ENCODE results near the gene SIPA1L3.

DNA sequence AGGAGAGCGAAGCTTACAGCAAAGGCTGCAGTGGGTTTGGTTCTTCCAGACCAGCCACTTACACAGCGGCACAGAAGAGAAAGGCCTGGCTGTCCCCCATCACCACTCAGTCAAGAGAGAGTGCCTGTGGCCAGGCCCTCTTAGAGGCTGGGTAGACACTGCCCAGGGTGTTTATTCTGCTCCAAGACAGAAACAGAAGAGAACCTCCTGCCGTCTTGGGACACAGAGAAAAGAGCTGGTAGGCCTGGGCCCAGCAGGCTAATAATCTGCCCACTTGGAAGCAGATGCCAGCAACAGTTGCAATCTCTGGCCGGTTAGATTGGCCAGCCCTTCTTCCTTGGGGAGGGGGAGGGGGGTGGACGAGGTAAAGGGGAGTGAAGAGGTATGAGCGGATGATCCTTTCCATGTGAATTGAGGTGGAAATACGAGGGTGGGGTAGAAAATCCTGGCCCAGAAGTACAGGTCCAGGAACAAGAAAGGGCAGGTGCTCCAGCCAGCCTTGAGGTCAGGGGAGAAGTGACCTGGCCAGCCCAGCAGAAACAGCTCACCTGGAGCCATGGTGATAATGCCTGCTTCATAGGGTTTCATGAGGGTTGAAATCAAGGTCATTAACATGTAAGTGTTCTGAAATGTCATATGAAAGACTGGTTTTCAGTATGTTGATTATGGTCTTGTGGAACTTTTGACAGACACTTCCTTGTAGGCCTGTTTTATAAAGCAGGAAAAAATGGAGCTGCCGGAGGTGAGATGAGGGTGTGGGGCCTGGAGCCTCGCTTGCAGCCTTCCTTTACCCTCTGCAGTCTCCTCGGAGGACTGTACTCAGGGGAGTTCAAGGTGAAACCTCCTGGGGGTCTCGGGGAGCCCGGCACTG is 116.9 kb downstream of the SIPA1L3 start:
- TF ChIP-seq CTCF (tag by site-specific recombination; IDR thresholded peaks at IDR 0.05) (no peak), ZNF843 (tag by site-specific recombination; IDR thresholded peaks at IDR 0.05) (no peak), KLF10 (tag by site-specific recombination; IDR thresholded peaks at IDR 0.05) (no peak)
- TF ChIP-seq, protein P1, sequence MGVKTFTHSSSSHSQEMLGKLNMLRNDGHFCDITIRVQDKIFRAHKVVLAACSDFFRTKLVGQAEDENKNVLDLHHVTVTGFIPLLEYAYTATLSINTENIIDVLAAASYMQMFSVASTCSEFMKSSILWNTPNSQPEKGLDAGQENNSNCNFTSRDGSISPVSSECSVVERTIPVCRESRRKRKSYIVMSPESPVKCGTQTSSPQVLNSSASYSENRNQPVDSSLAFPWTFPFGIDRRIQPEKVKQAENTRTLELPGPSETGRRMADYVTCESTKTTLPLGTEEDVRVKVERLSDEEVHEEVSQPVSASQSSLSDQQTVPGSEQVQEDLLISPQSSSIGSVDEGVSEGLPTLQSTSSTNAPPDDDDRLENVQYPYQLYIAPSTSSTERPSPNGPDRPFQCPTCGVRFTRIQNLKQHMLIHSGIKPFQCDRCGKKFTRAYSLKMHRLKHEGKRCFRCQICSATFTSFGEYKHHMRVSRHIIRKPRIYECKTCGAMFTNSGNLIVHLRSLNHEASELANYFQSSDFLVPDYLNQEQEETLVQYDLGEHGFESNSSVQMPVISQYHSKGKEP (tag by site-specific recombination; IDR thresholded peaks at IDR 0.05) = no peak
- TF ChIP-seq, protein P2, sequence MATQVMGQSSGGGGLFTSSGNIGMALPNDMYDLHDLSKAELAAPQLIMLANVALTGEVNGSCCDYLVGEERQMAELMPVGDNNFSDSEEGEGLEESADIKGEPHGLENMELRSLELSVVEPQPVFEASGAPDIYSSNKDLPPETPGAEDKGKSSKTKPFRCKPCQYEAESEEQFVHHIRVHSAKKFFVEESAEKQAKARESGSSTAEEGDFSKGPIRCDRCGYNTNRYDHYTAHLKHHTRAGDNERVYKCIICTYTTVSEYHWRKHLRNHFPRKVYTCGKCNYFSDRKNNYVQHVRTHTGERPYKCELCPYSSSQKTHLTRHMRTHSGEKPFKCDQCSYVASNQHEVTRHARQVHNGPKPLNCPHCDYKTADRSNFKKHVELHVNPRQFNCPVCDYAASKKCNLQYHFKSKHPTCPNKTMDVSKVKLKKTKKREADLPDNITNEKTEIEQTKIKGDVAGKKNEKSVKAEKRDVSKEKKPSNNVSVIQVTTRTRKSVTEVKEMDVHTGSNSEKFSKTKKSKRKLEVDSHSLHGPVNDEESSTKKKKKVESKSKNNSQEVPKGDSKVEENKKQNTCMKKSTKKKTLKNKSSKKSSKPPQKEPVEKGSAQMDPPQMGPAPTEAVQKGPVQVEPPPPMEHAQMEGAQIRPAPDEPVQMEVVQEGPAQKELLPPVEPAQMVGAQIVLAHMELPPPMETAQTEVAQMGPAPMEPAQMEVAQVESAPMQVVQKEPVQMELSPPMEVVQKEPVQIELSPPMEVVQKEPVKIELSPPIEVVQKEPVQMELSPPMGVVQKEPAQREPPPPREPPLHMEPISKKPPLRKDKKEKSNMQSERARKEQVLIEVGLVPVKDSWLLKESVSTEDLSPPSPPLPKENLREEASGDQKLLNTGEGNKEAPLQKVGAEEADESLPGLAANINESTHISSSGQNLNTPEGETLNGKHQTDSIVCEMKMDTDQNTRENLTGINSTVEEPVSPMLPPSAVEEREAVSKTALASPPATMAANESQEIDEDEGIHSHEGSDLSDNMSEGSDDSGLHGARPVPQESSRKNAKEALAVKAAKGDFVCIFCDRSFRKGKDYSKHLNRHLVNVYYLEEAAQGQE (tag by site-specific recombination; IDR thresholded peaks at IDR 0.05) = no peak
